ENCODE measurements around the gene SOX5. TPM values are rescaled to one million over a fixed set of nuclear protein-coding genes. Genes with fewer than 3 reads are reported as not detected.

SOX5 gene
- total RNA-seq: under 1 TPM in 1 of 2 experiments, not detected in 1; 0.50 TPM

GRCh38 chr12:23949348-23950209 is at the start of gene SOX5:
SOX5 (minus strand) TSS chr12:23949670; CDS start chr12:23949601, 69 bp downstream.
- ATAC-seq (no peak), DNase-seq (no peak)
- H3K27ac Mint-ChIP-seq: no peak within 1 kb of the TSS
- CTCF ChIA-PET: no interaction called here
- H3K27me3 Mint-ChIP-seq: no peaks in the 10 kb centered on the region
- H3K9me3 Mint-ChIP-seq (ENCODE audit: low read depth): no peaks in the 10 kb centered on the region
- no peak within 1 kb of the TSS for H3K4me3 Mint-ChIP-seq
- H3K36me3 Mint-ChIP-seq: no peaks in the 10 kb centered on the region
- H3K4me1 Mint-ChIP-seq: no peaks in the 10 kb centered on the region

- ATAC-seq: no peak
- Mint-ChIP-seq H3K27me3 (no peaks in the 10 kb centered on the region), H3K4me3 (no peak overlapping the region), H3K27ac (no peak overlapping the region), H3K4me1 (no peaks in the 10 kb centered on the region), H3K36me3 (no peaks in the 10 kb centered on the region), H3K9me3 (ENCODE audit: low read depth) (peaks cover 2% of the 10 kb centered on the region)
- no peak for DNase-seq
- CTCF ChIA-PET: no interaction called here
These were observed 37.6 kb upstream of the SOX5 start for GRCh38 chr12:23987046-23987445.

GRCh38 chr12:23980826-23981225 is 31.4 kb upstream of the SOX5 start:
- no peaks in the 10 kb centered on the region for H3K4me1 Mint-ChIP-seq
- CTCF ChIA-PET: no interaction called here
- H3K9me3 Mint-ChIP-seq (ENCODE audit: low read depth): peaks cover 2% of the 10 kb centered on the region
- no peak overlapping the region for H3K4me3 Mint-ChIP-seq
- no peaks in the 10 kb centered on the region for H3K27me3 Mint-ChIP-seq
- no peaks in the 10 kb centered on the region for H3K36me3 Mint-ChIP-seq
- no peak overlapping the region for H3K27ac Mint-ChIP-seq
- no peak for DNase-seq
- no peak for ATAC-seq

- CTCF ChIA-PET: no interaction called here
- no peaks in the 10 kb centered on the region for H3K27me3 Mint-ChIP-seq
- H3K27ac Mint-ChIP-seq: no peak overlapping the region
- no peak overlapping the region for H3K4me3 Mint-ChIP-seq
- H3K9me3 Mint-ChIP-seq (ENCODE audit: low read depth): no peaks in the 10 kb centered on the region
- H3K36me3 Mint-ChIP-seq: no peaks in the 10 kb centered on the region
- no peaks in the 10 kb centered on the region for H3K4me1 Mint-ChIP-seq
- DNase-seq (no peak), ATAC-seq (no peak)
These were observed 15.3 kb upstream of the SOX5 start for GRCh38 chr12:23964812-23965211.

- ATAC-seq (no peak), DNase-seq (no peak)
- CTCF ChIA-PET: no interaction called here
- Mint-ChIP-seq H3K27ac (no peak overlapping the region), H3K36me3 (no peaks in the 10 kb centered on the region), H3K27me3 (no peaks in the 10 kb centered on the region), H3K4me1 (no peaks in the 10 kb centered on the region), H3K9me3 (ENCODE audit: low read depth) (no peaks in the 10 kb centered on the region), H3K4me3 (no peak overlapping the region)
These were observed 10.4 kb upstream of the SOX5 start for GRCh38 chr12:23959826-23960225.

- Mint-ChIP-seq H3K4me3 (no peak overlapping the region), H3K4me1 (no peaks in the 10 kb centered on the region), H3K27ac (no peak overlapping the region), H3K36me3 (no peaks in the 10 kb centered on the region), H3K9me3 (ENCODE audit: low read depth) (no peaks in the 10 kb centered on the region), H3K27me3 (no peaks in the 10 kb centered on the region)
- ATAC-seq: no peak
- CTCF ChIA-PET: no interaction called here
- no peak for DNase-seq
These were observed 4.9 kb upstream of the SOX5 start for GRCh38 chr12:23954332-23954731.

- no peaks in the 10 kb centered on the region for H3K27me3 Mint-ChIP-seq
- H3K4me3 Mint-ChIP-seq: no peak overlapping the region
- H3K27ac Mint-ChIP-seq: no peak overlapping the region
- ATAC-seq (no peak), DNase-seq (no peak)
- H3K36me3 Mint-ChIP-seq: no peaks in the 10 kb centered on the region
- CTCF ChIA-PET: no interaction called here
- no peaks in the 10 kb centered on the region for H3K4me1 Mint-ChIP-seq
- no peaks in the 10 kb centered on the region for H3K9me3 Mint-ChIP-seq (ENCODE audit: low read depth)
These were observed 2.6 kb upstream of the SOX5 start for GRCh38 chr12:23952071-23952470.

- ATAC-seq (no peak), DNase-seq (no peak)
- H3K27me3 Mint-ChIP-seq: no peaks in the 10 kb centered on the region
- CTCF ChIA-PET: no interaction called here
- no peaks in the 10 kb centered on the region for H3K36me3 Mint-ChIP-seq
- H3K9me3 Mint-ChIP-seq (ENCODE audit: low read depth): no peaks in the 10 kb centered on the region
- no peak overlapping the region for H3K27ac Mint-ChIP-seq
- H3K4me1 Mint-ChIP-seq: no peaks in the 10 kb centered on the region
- no peak overlapping the region for H3K4me3 Mint-ChIP-seq
These were observed 1.4 kb upstream of the SOX5 start for GRCh38 chr12:23950775-23951451.

- Mint-ChIP-seq H3K4me3 (no peak overlapping the region), H3K4me1 (no peaks in the 10 kb centered on the region), H3K36me3 (no peaks in the 10 kb centered on the region), H3K27ac (no peak overlapping the region), H3K9me3 (ENCODE audit: low read depth) (no peaks in the 10 kb centered on the region), H3K27me3 (no peaks in the 10 kb centered on the region)
- ATAC-seq (no peak), DNase-seq (no peak)
- CTCF ChIA-PET: no interaction called here
These were observed 822 bp upstream of the SOX5 start for GRCh38 chr12:23950210-23950774.

GRCh38 chr12:23948291-23948690 is 1.2 kb downstream of the SOX5 start:
- ATAC-seq: no peak
- no peaks in the 10 kb centered on the region for H3K36me3 Mint-ChIP-seq
- H3K27ac Mint-ChIP-seq: no peak overlapping the region
- no peaks in the 10 kb centered on the region for H3K9me3 Mint-ChIP-seq (ENCODE audit: low read depth)
- no peak overlapping the region for H3K4me3 Mint-ChIP-seq
- no peak for DNase-seq
- no peaks in the 10 kb centered on the region for H3K4me1 Mint-ChIP-seq
- no peaks in the 10 kb centered on the region for H3K27me3 Mint-ChIP-seq
- CTCF ChIA-PET: no interaction called here

- CTCF ChIA-PET: no interaction called here
- ATAC-seq: no peak
- Mint-ChIP-seq H3K9me3 (ENCODE audit: low read depth) (no peaks in the 10 kb centered on the region), H3K36me3 (no peaks in the 10 kb centered on the region), H3K27ac (no peak overlapping the region), H3K4me1 (no peaks in the 10 kb centered on the region), H3K27me3 (no peaks in the 10 kb centered on the region), H3K4me3 (no peak overlapping the region)
- no peak for DNase-seq
These were observed 2.1 kb downstream of the SOX5 start for GRCh38 chr12:23947395-23947794.

- ATAC-seq (no peak), DNase-seq (no peak)
- Mint-ChIP-seq H3K36me3 (no peaks in the 10 kb centered on the region), H3K4me1 (no peaks in the 10 kb centered on the region), H3K4me3 (no peak overlapping the region), H3K27ac (no peak overlapping the region), H3K9me3 (ENCODE audit: low read depth) (no peaks in the 10 kb centered on the region), H3K27me3 (no peaks in the 10 kb centered on the region)
- CTCF ChIA-PET: no interaction called here
These were observed 4.2 kb downstream of the SOX5 start for GRCh38 chr12:23945249-23945648.

GRCh38 chr12:23944067-23944466 is 5.4 kb downstream of the SOX5 start:
- ATAC-seq (no peak), DNase-seq (no peak)
- no peaks in the 10 kb centered on the region for H3K36me3 Mint-ChIP-seq
- H3K9me3 Mint-ChIP-seq (ENCODE audit: low read depth): no peaks in the 10 kb centered on the region
- no peaks in the 10 kb centered on the region for H3K4me1 Mint-ChIP-seq
- no peak overlapping the region for H3K4me3 Mint-ChIP-seq
- CTCF ChIA-PET: no interaction called here
- H3K27me3 Mint-ChIP-seq: no peaks in the 10 kb centered on the region
- H3K27ac Mint-ChIP-seq: no peak overlapping the region

- Mint-ChIP-seq H3K9me3 (ENCODE audit: low read depth) (no peaks in the 10 kb centered on the region), H3K27me3 (no peaks in the 10 kb centered on the region), H3K4me1 (no peaks in the 10 kb centered on the region), H3K27ac (no peak overlapping the region), H3K4me3 (no peak overlapping the region), H3K36me3 (no peaks in the 10 kb centered on the region)
- ATAC-seq (no peak), DNase-seq (no peak)
- CTCF ChIA-PET: no interaction called here
These were observed 6.6 kb downstream of the SOX5 start for GRCh38 chr12:23942841-23943240.
